HepG2 (cell line): ENCODE measurements around the gene CTU2. TPM values are rescaled to one million over a fixed set of nuclear protein-coding genes. Genes with fewer than 3 reads are reported as not detected.

Experiments used
- CSRNP2 ChIP-seq: sonication (generic); formaldehyde crosslinking; conservative IDR thresholded peaks from 2 replicates; pipeline ENCODE4 v1.8.0; 2022; ENCODE audit warnings: low read depth, missing genetic modification reagents
- DNMT1 ChIP-seq: sonication (generic); formaldehyde crosslinking; IDR thresholded peaks from 2 replicates; pipeline ENCODE4 v1.5.1; 2020; ENCODE audit warnings: mild to moderate bottlenecking, missing genetic modification reagents
- HNF4G ChIP-seq, 2 experiments: sonication (generic) in 1 of 2; formaldehyde crosslinking in 1 of 2; IDR thresholded peaks; 2 replicates each; pipeline versions ENCODE4 v1.4.0 to v1.6.1; 2011 to 2020; ENCODE audit warnings: borderline replicate concordance in 2 of 2, low read depth in 2 of 2, mild to moderate bottlenecking in 2 of 2, low read length in 1 of 2, missing genetic modification reagents in 1 of 2, moderate library complexity in 1 of 2
- MAZ ChIP-seq, 2 experiments: sonication (generic) in 1 of 2; formaldehyde crosslinking in 1 of 2; IDR thresholded peaks; 2 replicates each; pipeline versions ENCODE4 v1.5.0 to v1.6.1; 2012 to 2020; ENCODE audit warnings: low read depth in 2 of 2, mild to moderate bottlenecking in 2 of 2, borderline replicate concordance in 1 of 2, improper control_type of control experiment in 1 of 2, low read length in 1 of 2, missing genetic modification reagents in 1 of 2, moderate library complexity in 1 of 2
- NAIF1 ChIP-seq: sonication (generic); formaldehyde crosslinking; IDR thresholded peaks from 2 replicates; pipeline ENCODE4 v1.5.0; 2020; ENCODE audit warnings: mild to moderate bottlenecking, missing genetic modification reagents, borderline replicate concordance
- NCOR1 ChIP-seq: fragments of 200-600 bp; sonication (generic); IDR thresholded peaks from 2 replicates; pipeline ENCODE4 v1.7.0; 2017; ENCODE audit warnings: antibody characterized with exemption, low read length, borderline replicate concordance
- SNRNP70 ChIP-seq: fragments of 200-400 bp; formaldehyde crosslinking; IDR thresholded peaks from 2 replicates; pipeline ENCODE4 v1.6.1; 2017; ENCODE audit warnings: mild to moderate bottlenecking, low read depth, low read length, moderate library complexity
- YEATS4 ChIP-seq: sonication (generic); formaldehyde crosslinking; IDR thresholded peaks from 2 replicates; pipeline ENCODE4 v1.4.0; 2020; ENCODE audit warnings: missing genetic modification reagents, borderline replicate concordance
- ZFP91 ChIP-seq: sonication (generic); formaldehyde crosslinking; IDR thresholded peaks from 2 replicates; pipeline ENCODE4 v1.9.0; 2022; ENCODE audit warnings: missing genetic modification reagents, mild to moderate bottlenecking, borderline replicate concordance
- ZMAT5 ChIP-seq: sonication (generic); formaldehyde crosslinking; IDR thresholded peaks from 2 replicates; pipeline ENCODE4 v1.5.0; 2020; ENCODE audit warnings: mild to moderate bottlenecking, low read depth, missing genetic modification reagents, borderline replicate concordance
- ZNF343 ChIP-seq: sonication (generic); formaldehyde crosslinking; IDR thresholded peaks from 2 replicates; pipeline ENCODE4 v1.4.0; 2020; ENCODE audit warnings: mild to moderate bottlenecking, missing genetic modification reagents
- ZNF609 ChIP-seq: sonication (generic); formaldehyde crosslinking; IDR thresholded peaks from 2 replicates; pipeline ENCODE4 v1.4.0; 2020; ENCODE audit warnings: mild to moderate bottlenecking, missing genetic modification reagents, borderline replicate concordance
- ZNF704 ChIP-seq: sonication (generic); formaldehyde crosslinking; IDR thresholded peaks from 2 replicates; pipeline ENCODE4 v1.8.1; 2023; ENCODE audit warnings: mild to moderate bottlenecking, inconsistent platforms, moderate library complexity, missing genetic modification reagents, borderline replicate concordance
- ZNF747 ChIP-seq: sonication (generic); formaldehyde crosslinking; IDR thresholded peaks from 2 replicates; pipeline ENCODE4 v1.8.1; 2023; ENCODE audit warnings: missing genetic modification reagents, mild to moderate bottlenecking, borderline replicate concordance
- ZNF749 ChIP-seq: sonication (generic); formaldehyde crosslinking; IDR thresholded peaks from 2 replicates; pipeline ENCODE4 v1.8.0; 2022; ENCODE audit warnings: mild to moderate bottlenecking, missing genetic modification reagents, moderate library complexity, borderline replicate concordance
- ZNF792 ChIP-seq: IDR thresholded peaks from 2 replicates; pipeline ENCODE4 v1.6.1; 2016
- polyA plus RNA-seq, 8 experiments: library from polyadenylated mRNA; depleted of rRNA in 3 of 8; stranded (reverse) in 7 of 8; unstranded in 1 of 8; fragments of >200 nt; fragmentation: Illumina TruSeq in 4 of 8; extraction: Trizol in 4 of 8; gene quantifications; 2 replicates each; pipeline versions ENCODE4 v1.2.1 to v1.2.3, GENCODE V29; 2011 to 2016; ENCODE audit warnings: low read depth in 4 of 8, missing spikeins in 1 of 8, mixed read lengths in 1 of 8; ENCODE audit not compliant: insufficient read depth in 1 of 8
- total RNA-seq, 5 experiments: library from RNA; depleted of rRNA; stranded (reverse); fragments of >200 nt; fragmentation: Illumina TruSeq; extraction: Trizol; gene quantifications; 2 replicates each; pipeline ENCODE4 v1.2.3, GENCODE V29; 2016; ENCODE audit warnings: low read depth in 1 of 5

CTU2 gene
- total and polyA plus RNA-seq, 2 of the 13 experiments (the other 11 are each of a cell fraction or from before 2014, with no cell fraction given): 13.3 to 21.9 TPM

DNA sequence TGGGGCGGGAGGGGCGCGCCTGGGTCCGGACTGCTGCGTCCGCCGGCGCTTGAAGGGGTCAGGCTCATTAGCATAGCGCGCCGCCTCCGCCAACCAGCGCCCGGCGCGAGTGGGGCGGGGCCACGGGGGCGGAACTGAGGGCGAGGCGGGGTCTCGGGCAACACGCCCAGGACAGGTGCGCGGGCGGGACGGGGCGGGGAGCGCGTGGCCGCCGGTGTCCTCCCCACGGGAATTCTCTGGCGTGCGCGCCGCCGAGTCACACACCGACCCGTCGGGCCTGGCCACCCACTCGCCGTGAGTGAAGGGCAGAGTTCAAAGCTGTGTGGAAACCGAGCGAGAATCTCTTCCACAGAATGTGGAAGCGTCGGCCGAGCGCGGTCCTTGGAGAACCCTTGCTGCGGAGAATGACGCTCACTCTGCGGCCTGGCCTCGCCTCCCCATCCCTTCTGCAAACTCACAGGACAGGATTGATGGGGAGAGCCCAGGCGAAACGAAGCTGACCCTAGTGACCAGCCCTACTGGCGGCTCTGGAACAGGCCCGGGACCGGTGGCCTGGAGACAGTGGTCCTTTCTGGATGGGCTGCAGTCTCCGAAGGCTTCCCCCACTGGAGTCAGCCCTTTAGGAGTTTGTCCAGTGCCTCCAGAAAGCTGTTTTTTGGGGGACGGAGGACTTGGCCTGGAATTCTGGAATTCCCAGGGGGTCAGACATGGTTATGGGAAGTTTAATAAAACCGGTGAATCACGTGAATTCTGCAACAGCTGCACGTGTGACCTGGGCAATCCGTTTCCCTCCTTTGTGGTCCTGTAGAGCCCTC lies 19.7 kb upstream of the CTU2 start, which contains the start of gene SNAI3 (continued):
- TF ChIP-seq ZNF609 (peak; percentile 45; the same call in 1 of the 2 replicates), NCOR1 (no peak), ZNF749 (CRISPR knock-in tag) (0 out of 2 replicates have a peak, but pooled peaks have one; percentile 23), YEATS4 (CRISPR knock-in tag) (peak; percentile 56; the same call in 1 of the 2 replicates), SNRNP70 (no peak), ZNF343 (peak; percentile 88), ZNF704 (CRISPR knock-in tag) (no peak; the same call in 1 of the 2 replicates), ZFP91 (CRISPR knock-in tag) (peak; percentile 61; the same call in 1 of the 2 replicates), NAIF1 (CRISPR knock-in tag) (no peak), HNF4G (IDR thresholded peaks at IDR 0.05; ENCODE audit: borderline replicate concordance, low read depth, low read length) (no peak), HNF4G (CRISPR knock-in tag; IDR thresholded peaks at IDR 0.05; ENCODE audit: borderline replicate concordance, low read depth) (no peak), MAZ (IDR thresholded peaks at IDR 0.05; ENCODE audit: borderline replicate concordance, low read depth, low read length) (peak; percentile 34; the same call in 1 of the 2 replicates), MAZ (CRISPR knock-in tag; IDR thresholded peaks at IDR 0.05; ENCODE audit: low read depth) (peak; percentile 61; the same call in 1 of the 2 replicates), ZNF747 (CRISPR knock-in tag) (peak; percentile 63; the same call in 1 of the 2 replicates), DNMT1 (0 out of 2 replicates have a peak, but pooled peaks have one; percentile 18), ZNF792 (CRISPR knock-in tag) (peak; percentile 8; the same call in 1 of the 2 replicates), ZMAT5 (no peak), CSRNP2 (CRISPR knock-in tag) (no peak)
